K562 (cell line): ENCODE data around the gene RITA1. TPM values are rescaled to one million over a fixed set of nuclear protein-coding genes. Genes with fewer than 3 reads are reported as not detected.

Experiments used
- ATAC-seq: fragments of 200-7000 bp; cut with Tn5 transposase; 3 replicates; pipeline ENCODE4 v1.9.1; 2020; ENCODE audit warnings: moderate library complexity
- BruUV-seq: library from RNA; stranded (reverse); fragments of 400-500 nt; replicated peaks from 2 replicates; lab custom pipeline; 2021; lab: Mats Ljungman, UMichigan
- CTCF ChIA-PET: fragments of 300-600 bp; formaldehyde crosslinking; extraction: SDS; loops from one replicate; lab custom pipeline; 2021; ENCODE audit warnings: low intra/inter-chr PET ratio; lab: Yijun Ruan, JAX
- POLR2A ChIA-PET: fragments of 300-600, 350-650 bp; sonication (Branson Sonifier 250); formaldehyde crosslinking; extraction: SDS; loops from one replicate; lab custom pipeline; 2021; ENCODE audit warnings: antibody characterized with exemption, inconsistent platforms; lab: Yijun Ruan, JAX
- DNase-seq, 4 experiments: peaks; one replicate each; pipeline versions ENCODE4 v3.0.0 to v3.0.0-alpha.2; 2011 to 2018; ENCODE audit warnings: low spot score in 3 of 4, mixed read lengths in 3 of 4; ENCODE audit errors: extremely low read depth in 1 of 4
- FAIRE-seq: peaks from 2 replicates; lab custom pipeline; 2011; peaks lifted over from hg19 to GRCh38; lab: Jason Lieb, UNC
- H2AFZ ChIP-seq: 2 replicates; pipeline ENCODE4 v1.6.0; 2011; ENCODE audit warnings: low read depth, low read length, control low read depth, inconsistent platforms
- H3K27ac ChIP-seq: fragments of 200-600 bp; 3 replicates; pipeline ENCODE4 v1.8.0; 2011; ENCODE audit warnings: low read depth, mild to moderate bottlenecking, control low read depth, inconsistent platforms, low read length, moderate library complexity, mixed read lengths; ENCODE audit errors: extremely low read depth
- H3K27me3 ChIP-seq, 2 experiments: fragments of 300-600 bp in 1 of 2; 2 replicates in 1 of 2; 3 replicates in 1 of 2; pipeline versions ENCODE4 v1.6.0 to v1.8.0; 2011; ENCODE audit warnings: inconsistent platforms in 2 of 2, low read length in 2 of 2, mild to moderate bottlenecking in 1 of 2, mixed read lengths in 1 of 2, moderate library complexity in 1 of 2; ENCODE audit not compliant: control insufficient read depth in 2 of 2, insufficient read depth in 2 of 2
- H3K36me3 ChIP-seq: fragments of 300-600 bp; 3 replicates; pipeline ENCODE4 v1.8.0; 2011; ENCODE audit warnings: mild to moderate bottlenecking, low read length, inconsistent platforms; ENCODE audit not compliant: control insufficient read depth, insufficient read depth
- H3K4me1 ChIP-seq, 2 experiments: fragments of 200-600 bp in 1 of 2; replicated peaks in 1 of 2; 2 replicates in 1 of 2; 3 replicates in 1 of 2; pipeline versions ENCODE4 v1.5.1 to v1.8.0; 2011; ENCODE audit warnings: inconsistent platforms in 2 of 2, low read length in 2 of 2, mild to moderate bottlenecking in 1 of 2, mixed read lengths in 1 of 2, moderate library complexity in 1 of 2; ENCODE audit not compliant: control insufficient read depth in 2 of 2, insufficient read depth in 2 of 2
- H3K4me2 ChIP-seq: 2 replicates; pipeline ENCODE4 v1.6.1; 2011; ENCODE audit warnings: low read length, control low read depth, inconsistent platforms, mixed read lengths; ENCODE audit not compliant: insufficient read depth
- H3K4me3 ChIP-seq: fragments of 200-600 bp; sonication (generic), shearing (Covaris generic); 2 replicates; pipeline ENCODE4 v1.5.1; 2016; ENCODE audit warnings: control low read depth, inconsistent platforms
- H3K79me2 ChIP-seq: fragments of 200-600 bp; 3 replicates; pipeline ENCODE4 v1.8.0; 2011; ENCODE audit warnings: low read length, inconsistent platforms; ENCODE audit not compliant: control insufficient read depth, insufficient read depth
- H3K9ac ChIP-seq, 2 experiments: 2 replicates each; pipeline versions ENCODE4 v1.6.0 to v1.6.1; 2011; ENCODE audit warnings: low read depth in 2 of 2, low read length in 2 of 2, control low read depth in 1 of 2, inconsistent platforms in 1 of 2, mild to moderate bottlenecking in 1 of 2, mixed read lengths in 1 of 2; ENCODE audit not compliant: insufficient read depth in 1 of 2
- H3K9me1 ChIP-seq: one replicate; pipeline ENCODE4 v1.6.0; 2011; ENCODE audit warnings: inconsistent platforms, mild to moderate bottlenecking, low read length, moderate library complexity; ENCODE audit not compliant: control insufficient read depth, insufficient read depth
- H3K9me3 ChIP-seq: replicated peaks from 2 replicates; pipeline ENCODE4 v1.5.1; 2011; ENCODE audit warnings: low read depth, low read length, inconsistent platforms; ENCODE audit not compliant: control insufficient read depth, insufficient read depth
- H4K20me1 ChIP-seq: replicated peaks from 2 replicates; pipeline ENCODE4 v1.6.1; 2011; ENCODE audit warnings: low read length, inconsistent platforms, mixed read lengths; ENCODE audit not compliant: control insufficient read depth, insufficient read depth
- OTX1 ChIP-seq: fragments of 450-650 bp; formaldehyde crosslinking; IDR thresholded peaks from 2 replicates; pipeline ENCODE4 v1.4.0; 2022; ENCODE audit warnings: mild to moderate bottlenecking
- PCBP1 ChIP-seq: fragments of 200-400 bp; formaldehyde crosslinking; IDR thresholded peaks from 2 replicates; pipeline ENCODE4 v1.6.1; 2018; ENCODE audit warnings: mild to moderate bottlenecking, low read depth, low read length; ENCODE audit not compliant: poor library complexity, severe bottlenecking
- PHF21A ChIP-seq: fragments of 450-650 bp; IDR thresholded peaks from 2 replicates; pipeline ENCODE4 v1.6.1; 2017; ENCODE audit warnings: low read depth, borderline replicate concordance
- STAG1 ChIP-seq: sonication (generic); formaldehyde crosslinking; IDR thresholded peaks from 2 replicates; pipeline ENCODE4 v1.5.0; 2020; ENCODE audit warnings: missing genetic modification reagents, borderline replicate concordance
- ZNF121 ChIP-seq: sonication (generic); formaldehyde crosslinking; conservative IDR thresholded peaks from 2 replicates; pipeline ENCODE4 v1.8.0; 2022; ENCODE audit warnings: missing genetic modification reagents
- ZNF561 ChIP-seq: fragments of 450-650 bp; formaldehyde crosslinking; conservative IDR thresholded peaks from 2 replicates; pipeline ENCODE4 v1.4.0; 2020; ENCODE audit warnings: mild to moderate bottlenecking, moderate library complexity
- WGBS: fragments of 100-300 bp; shearing (Covaris generic); methylation state at CpG from one replicate; pipeline ENCODE4 v1.1.6; 2016; ENCODE audit warnings: low coverage, mixed read lengths; ENCODE audit not compliant: insufficient coverage; ENCODE audit errors: missing lambda C conversion rate; 5-methylcytosine and 5-hydroxymethylcytosine counted together
- in situ Hi-C: fragments of 300-500 bp; cut with MboI; formaldehyde crosslinking; loops from 4 replicates; pipeline ENCODE4 v1.15.0; 2018; ENCODE audit warnings: inconsistent platforms, mixed read lengths
- intact Hi-C: fragments of 100-400 bp; cut with micrococcal nuclease; formaldehyde crosslinking; loops from 2 replicates; pipeline ENCODE4 v1.14.2; 2022
- polyA plus RNA-seq, 8 experiments: library from polyadenylated mRNA; depleted of rRNA in 4 of 8; stranded (reverse) in 5 of 8; unstranded in 3 of 8; fragments of >200 nt; fragmentation: Nextera tagmentation in 2 of 8; fragmentation: Illumina TruSeq in 1 of 8; extraction: Ambion mirVana in 2 of 8; extraction: Trizol in 1 of 8; gene quantifications; 2 replicates each; pipeline versions ENCODE4 v1.2.1 to v1.2.3, GENCODE V29; 2011 to 2014; ENCODE audit warnings: inconsistent platforms in 1 of 8, missing spikeins in 1 of 8
- total RNA-seq, 7 experiments: library from RNA; depleted of rRNA in 6 of 7; stranded (reverse); fragments of >200 nt in 6 of 7; fragmentation: Illumina TruSeq in 2 of 7; extraction: Trizol in 2 of 7; gene quantifications; 2 replicates each; pipeline versions ENCODE4 v1.2.1 to v1.2.3, GENCODE V29; 2011 to 2021; ENCODE audit warnings: low replicate concordance in 1 of 7
- TF ChIP-seq, protein P1 (sequence below): IDR thresholded peaks from 2 replicates; pipeline ENCODE4 v1.6.1; 2011; ENCODE audit warnings: borderline replicate concordance, low read depth, mild to moderate bottlenecking, moderate library complexity, low read length; ENCODE audit not compliant: insufficient read depth, poor library complexity, severe bottlenecking
- TF ChIP-seq, protein P2 (sequence below): fragments of 250-450 bp; sonication (Bioruptor Pico); IDR thresholded peaks from 2 replicates; pipeline ENCODE4 v1.5.0; 2020; ENCODE audit warnings: mild to moderate bottlenecking

RITA1 gene
- total and polyA plus RNA-seq, 9 of the 15 experiments (the other 6 are each of a cell fraction or from before 2014, with no cell fraction given) = 2.8 to 40.4 (median 18.0) TPM

DNA sequence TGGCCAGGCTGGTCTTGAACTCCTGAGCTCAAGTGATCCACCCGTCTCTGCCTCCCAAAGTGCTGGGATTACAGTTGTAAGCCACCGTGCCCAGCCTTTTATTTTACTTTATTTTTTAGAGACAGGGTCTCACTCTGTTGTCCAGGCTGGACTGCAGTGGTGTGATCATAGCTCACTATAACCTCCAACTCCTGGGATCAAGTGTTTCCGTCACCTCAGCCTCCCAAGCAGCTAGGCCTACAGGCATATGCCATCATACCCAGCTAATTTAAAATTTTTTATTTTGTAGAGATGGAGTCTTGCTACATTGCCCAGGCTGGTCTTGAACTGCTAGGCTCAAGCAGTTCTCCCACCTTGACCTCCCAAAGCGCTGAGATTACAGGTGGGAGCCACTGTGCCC, 39.4 kb downstream of the RITA1 start:
- no peaks in the 10 kb centered on the region for H3K9me3 ChIP-seq
- no TSS peak for BruUV-seq
- DNase-seq (no peak), FAIRE-seq (no peak), ATAC-seq (no peak)
- H3K9me1 ChIP-seq = no peaks in the 10 kb centered on the region
- ChIA-PET POLR2A (interaction anchor here (3.6 kb wide), 1 partner anchor 14 kb away, joined by 25 read pairs; no protein-coding TSS in a partner anchor), CTCF (no interaction called here)
- H3K4me2 ChIP-seq = no peak overlapping the region
- TF ChIP-seq OTX1 (CRISPR knock-in tag) = no peak
- TF ChIP-seq ZNF561 (CRISPR knock-in tag) = no peak
- no peak for TF ChIP-seq PHF21A
- TF ChIP-seq, protein P1, sequence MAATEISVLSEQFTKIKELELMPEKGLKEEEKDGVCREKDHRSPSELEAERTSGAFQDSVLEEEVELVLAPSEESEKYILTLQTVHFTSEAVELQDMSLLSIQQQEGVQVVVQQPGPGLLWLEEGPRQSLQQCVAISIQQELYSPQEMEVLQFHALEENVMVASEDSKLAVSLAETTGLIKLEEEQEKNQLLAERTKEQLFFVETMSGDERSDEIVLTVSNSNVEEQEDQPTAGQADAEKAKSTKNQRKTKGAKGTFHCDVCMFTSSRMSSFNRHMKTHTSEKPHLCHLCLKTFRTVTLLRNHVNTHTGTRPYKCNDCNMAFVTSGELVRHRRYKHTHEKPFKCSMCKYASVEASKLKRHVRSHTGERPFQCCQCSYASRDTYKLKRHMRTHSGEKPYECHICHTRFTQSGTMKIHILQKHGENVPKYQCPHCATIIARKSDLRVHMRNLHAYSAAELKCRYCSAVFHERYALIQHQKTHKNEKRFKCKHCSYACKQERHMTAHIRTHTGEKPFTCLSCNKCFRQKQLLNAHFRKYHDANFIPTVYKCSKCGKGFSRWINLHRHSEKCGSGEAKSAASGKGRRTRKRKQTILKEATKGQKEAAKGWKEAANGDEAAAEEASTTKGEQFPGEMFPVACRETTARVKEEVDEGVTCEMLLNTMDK = no peak
- no peak for TF ChIP-seq STAG1 (CRISPR knock-in tag)
- TF ChIP-seq ZNF121 = peak; percentile 48; the same call in 1 of the 2 replicates
- TF ChIP-seq, protein P2, sequence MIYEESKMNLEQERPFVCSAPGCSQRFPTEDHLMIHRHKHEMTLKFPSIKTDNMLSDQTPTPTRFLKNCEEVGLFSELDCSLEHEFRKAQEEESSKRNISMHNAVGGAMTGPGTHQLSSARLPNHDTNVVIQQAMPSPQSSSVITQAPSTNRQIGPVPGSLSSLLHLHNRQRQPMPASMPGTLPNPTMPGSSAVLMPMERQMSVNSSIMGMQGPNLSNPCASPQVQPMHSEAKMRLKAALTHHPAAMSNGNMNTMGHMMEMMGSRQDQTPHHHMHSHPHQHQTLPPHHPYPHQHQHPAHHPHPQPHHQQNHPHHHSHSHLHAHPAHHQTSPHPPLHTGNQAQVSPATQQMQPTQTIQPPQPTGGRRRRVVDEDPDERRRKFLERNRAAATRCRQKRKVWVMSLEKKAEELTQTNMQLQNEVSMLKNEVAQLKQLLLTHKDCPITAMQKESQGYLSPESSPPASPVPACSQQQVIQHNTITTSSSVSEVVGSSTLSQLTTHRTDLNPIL (CRISPR knock-in tag) = no peak
- no peak for TF ChIP-seq PCBP1
- H3K9ac ChIP-seq = no peak overlapping the region
- peaks cover 30 to 36% of the 10 kb centered on the region in 2 experiments for H3K4me1 ChIP-seq
- peaks cover 19% of the 10 kb centered on the region for H3K79me2 ChIP-seq
- intact Hi-C loops = no loop called here
- H2AFZ ChIP-seq = no peak overlapping the region
- no peaks in the 10 kb centered on the region for H4K20me1 ChIP-seq
- in situ Hi-C loops = no loop called here
- no peaks in the 10 kb centered on the region for H3K27me3 ChIP-seq
- no peak overlapping the region for H3K4me3 ChIP-seq
- H3K36me3 ChIP-seq = peaks cover 24% of the 10 kb centered on the region; the same call in 2 of the 3 replicates
- no peak overlapping the region for H3K27ac ChIP-seq
- 89% methylated on average over 4 of the region's 4 CpGs for WGBS
